Endothelial cell of umbilical vein (primary cell): ENCODE results near the gene ZNF205. TPM values are rescaled to one million over a fixed set of nuclear protein-coding genes. Genes with fewer than 3 reads are reported as not detected.

Source experiments
- BruUV-seq: library from RNA; stranded (reverse); fragments of 400-500 nt; replicated peaks from 2 replicates; lab custom pipeline; 2021; lab: Mats Ljungman, UMichigan
- CTCF ChIA-PET: fragments of 300-600, 350-600 bp; sonication (Branson Sonifier 250); formaldehyde crosslinking; loops from one replicate; lab custom pipeline; 2021; ENCODE audit warnings: antibody characterized with exemption, inconsistent platforms; lab: Charles Lee
- POLR2A ChIA-PET: fragments of 300-600, 350-600 bp; sonication (Branson Sonifier 250); formaldehyde crosslinking; loops from one replicate; lab custom pipeline; 2021; ENCODE audit warnings: antibody characterized with exemption, inconsistent platforms; lab: Charles Lee
- DNase-seq: peaks from one replicate; pipeline ENCODE4 v3.0.0-alpha.2; 2011; ENCODE audit warnings: low read depth, low spot score
- FAIRE-seq: peaks from 2 replicates; lab custom pipeline; 2011; peaks lifted over from hg19 to GRCh38; lab: Jason Lieb, UNC
- H2AFZ ChIP-seq: 2 replicates; pipeline ENCODE4 v1.6.0; 2012; ENCODE audit warnings: low read depth, low read length, control low read depth, inconsistent platforms
- H3K27ac ChIP-seq: 2 replicates; pipeline ENCODE4 v1.5.1; 2011; ENCODE audit warnings: low read depth, mild to moderate bottlenecking, control low read depth, low read length, moderate library complexity; ENCODE audit not compliant: insufficient read depth
- H3K27me3 ChIP-seq, 2 experiments: 2 replicates each; pipeline versions ENCODE4 v1.6.0 to v1.6.1; 2011; ENCODE audit warnings: low read length in 2 of 2, mixed read lengths in 1 of 2; ENCODE audit not compliant: control insufficient read depth in 2 of 2, insufficient read depth in 2 of 2
- H3K36me3 ChIP-seq, 2 experiments: 2 replicates in 1 of 2; 3 replicates in 1 of 2; pipeline ENCODE4 v1.5.1; 2011; ENCODE audit warnings: low read length in 2 of 2, mild to moderate bottlenecking in 1 of 2, moderate library complexity in 1 of 2; ENCODE audit not compliant: control insufficient read depth in 2 of 2, insufficient read depth in 2 of 2; ENCODE audit errors: extremely low read depth in 1 of 2
- H3K4me1 ChIP-seq: 3 replicates; pipeline ENCODE4 v1.5.1; 2011; ENCODE audit warnings: mild to moderate bottlenecking, low read length; ENCODE audit not compliant: control insufficient read depth, insufficient read depth; ENCODE audit errors: extremely low read depth
- H3K4me2 ChIP-seq: 2 replicates; pipeline ENCODE4 v1.6.1; 2011; ENCODE audit warnings: low read length, control low read depth, mixed read lengths; ENCODE audit not compliant: insufficient read depth
- H3K4me3 ChIP-seq, 3 experiments: fragments of 200-600 bp in 1 of 3; sonication (generic), shearing (Covaris generic) in 1 of 3; replicated peaks in 1 of 3; 2 replicates each; pipeline ENCODE4 v1.5.1; 2011 to 2016; ENCODE audit warnings: control low read depth in 3 of 3, low read length in 3 of 3, mild to moderate bottlenecking in 2 of 3, inconsistent platforms in 1 of 3, low read depth in 1 of 3, moderate library complexity in 1 of 3; ENCODE audit not compliant: insufficient read depth in 1 of 3
- H3K79me2 ChIP-seq: 2 replicates; pipeline ENCODE4 v1.6.0; 2012; ENCODE audit warnings: low read length, inconsistent platforms; ENCODE audit not compliant: control insufficient read depth, insufficient read depth
- H3K9ac ChIP-seq: replicated peaks from 2 replicates; pipeline ENCODE3; 2011; ENCODE audit warnings: low read length, control low read depth; ENCODE audit not compliant: insufficient read depth; ENCODE audit errors: extremely low read depth
- H3K9me1 ChIP-seq: replicated peaks from 3 replicates; pipeline ENCODE4 v1.6.0; 2011; ENCODE audit warnings: mild to moderate bottlenecking, low read length; ENCODE audit not compliant: control insufficient read depth, insufficient read depth; ENCODE audit errors: extremely low read depth
- H3K9me3 ChIP-seq: replicated peaks from 2 replicates; pipeline ENCODE4 v1.5.1; 2012; ENCODE audit warnings: low read length, inconsistent platforms; ENCODE audit not compliant: control insufficient read depth, insufficient read depth
- H4K20me1 ChIP-seq: replicated peaks from 2 replicates; pipeline ENCODE3; 2011; ENCODE audit warnings: mild to moderate bottlenecking, low read length; ENCODE audit not compliant: control insufficient read depth, insufficient read depth; ENCODE audit errors: extremely low read depth
- CTCF ChIP-seq, 2 donors: IDR thresholded peaks; 1 replicate in 1 of 2; 2 replicates in 1 of 2; pipeline ENCODE4 v1.5.1; 2011; ENCODE audit warnings: low read length in 2 of 2, mild to moderate bottlenecking in 2 of 2, moderate library complexity in 2 of 2, control low read depth in 1 of 2, inconsistent platforms in 1 of 2, low read depth in 1 of 2; ENCODE audit not compliant: insufficient read depth in 1 of 2; ENCODE audit errors: extremely low read depth in 1 of 2
- EZH2 ChIP-seq: IDR thresholded peaks from 2 replicates; pipeline ENCODE4 v1.6.1; 2012; ENCODE audit warnings: borderline replicate concordance, low read depth, mild to moderate bottlenecking, moderate library complexity, low read length, inconsistent platforms; ENCODE audit not compliant: severe bottlenecking
- FOS ChIP-seq: IDR thresholded peaks from 2 replicates; pipeline ENCODE4 v1.6.1; 2011; ENCODE audit warnings: mild to moderate bottlenecking, low read length, moderate library complexity, borderline replicate concordance; ENCODE audit not compliant: insufficient read depth
- GATA2 ChIP-seq: IDR thresholded peaks from 2 replicates; pipeline ENCODE4 v1.7.0; 2011; ENCODE audit warnings: low read depth, mild to moderate bottlenecking, moderate library complexity, mixed read lengths, low read length; ENCODE audit not compliant: insufficient read length, insufficient read depth
- JUN ChIP-seq: IDR thresholded peaks from 2 replicates; pipeline ENCODE4 v1.6.1; 2011; ENCODE audit warnings: borderline replicate concordance, low read depth; ENCODE audit not compliant: insufficient read length, insufficient read depth
- MAX ChIP-seq: IDR thresholded peaks from 2 replicates; pipeline ENCODE4 v1.6.1; 2011; ENCODE audit not compliant: insufficient read depth, insufficient read length
- MYC ChIP-seq: IDR thresholded peaks from one replicate; pipeline ENCODE4 v1.6.1; 2011; ENCODE audit warnings: mild to moderate bottlenecking, low read depth, low read length
- POLR2A ChIP-seq: IDR thresholded peaks from 2 replicates; pipeline ENCODE4 v1.6.1; 2012; ENCODE audit warnings: low read depth, mild to moderate bottlenecking, control low read depth, low read length
- POLR2AphosphoS5 ChIP-seq: IDR thresholded peaks from 2 replicates; pipeline ENCODE4 v1.6.1; 2012; ENCODE audit warnings: low read depth, mild to moderate bottlenecking, control low read depth, low read length, moderate library complexity; ENCODE audit not compliant: insufficient read depth
- dilution Hi-C: fragments of 300-500 bp; cut with MboI; formaldehyde crosslinking; loops from one replicate; pipeline ENCODE4 v1.15.0; 2019; ENCODE audit warnings: low sequenced_read_pairs; ENCODE audit not compliant: extremely low pct_ligation_motif_present
- intact Hi-C: fragments of 100-400 bp; cut with micrococcal nuclease; formaldehyde crosslinking; loops from one replicate; pipeline ENCODE4 v1.10.0; 2022
- polyA plus RNA-seq, 4 experiments: library from polyadenylated mRNA; depleted of rRNA in 3 of 4; stranded (reverse) in 3 of 4; unstranded in 1 of 4; fragments of >200 nt; gene quantifications; 2 replicates each; pipeline versions ENCODE4 v1.2.1 to v1.2.3, GENCODE V29; 2011 to 2012; ENCODE audit warnings: missing spikeins in 1 of 4
- total RNA-seq: library from RNA; stranded (reverse); gene quantifications from 2 replicates; pipeline ENCODE4 v1.2.3, GENCODE V29; 2021

Gene ZNF205
- total and polyA plus RNA-seq, 2 donors (not counting 3 experiments of a cell fraction or from before 2014, with no cell fraction given) = 18.5 to 19.0 TPM

- H3K9ac ChIP-seq = no peak overlapping the region
- intact Hi-C loops = no loop called here
These were observed 33.3 kb downstream of the ZNF205 start for GRCh38 chr16:3145660-3146059.

More at GRCh38 chr16:3145660-3146059, 33.3 kb downstream of the ZNF205 start:
- Histone ChIP-seq H3K9me1 (no peaks in the 10 kb centered on the region), H3K27me3 (no peaks in the 10 kb centered on the region), H3K9me3 (no peaks in the 10 kb centered on the region), H3K4me3 (no peak overlapping the region), H2AFZ (no peak overlapping the region), H4K20me1 (no peaks in the 10 kb centered on the region), H3K4me2 (no peak overlapping the region), H3K36me3 (peaks cover 0 to 8% of the 10 kb centered on the region in 2 experiments), H3K27ac (no peak overlapping the region), H3K4me1 (peaks cover 6% of the 10 kb centered on the region), H3K79me2 (no peaks in the 10 kb centered on the region)
- ChIA-PET CTCF (interaction anchor here (1.3 to 8.7 kb wide), 3 partner anchors 10 to 21 kb away, joined by 3 to 54 read pairs (median 3); partner anchors contain the start of gene ZNF213), POLR2A (interaction anchor here (0.5 kb wide), 1 partner anchor 1147 kb away, joined by 6 read pairs; no protein-coding TSS in a partner anchor)
- DNase-seq = no peak
- FAIRE-seq = no peak
- dilution Hi-C loops = no loop called here
- BruUV-seq = no TSS peak
- no peak for TF ChIP-seq FOS
- no peak for TF ChIP-seq MAX
- TF ChIP-seq JUN = no peak
- TF ChIP-seq GATA2 = no peak
- no peak for TF ChIP-seq POLR2AphosphoS5
- no peak for TF ChIP-seq POLR2A
- no peak for TF ChIP-seq CTCF (IDR thresholded peaks at IDR 0.05; ENCODE audit: extremely low read depth in 1 of 2, insufficient read depth in 1 of 2, low read depth in 1 of 2, low read length in 2 of 2)
- no peak for TF ChIP-seq EZH2
- TF ChIP-seq MYC = no peak
